H1 (cell line): ENCODE data around the gene SLC6A17. TPM values are rescaled to one million over a fixed set of nuclear protein-coding genes. Genes with fewer than 3 reads are reported as not detected.

Experiments
- CTCF ChIA-PET: fragments of 300-600 bp; sonication (Branson Sonifier 250); formaldehyde crosslinking; loops from one replicate; lab custom pipeline; 2021; ENCODE audit not compliant: partially characterized antibody; lab: Charles Lee
- POLR2A ChIA-PET: fragments of 300-600 bp; sonication (Branson Sonifier 250); formaldehyde crosslinking; loops from one replicate; lab custom pipeline; 2021; ENCODE audit warnings: inconsistent platforms; ENCODE audit not compliant: partially characterized antibody; lab: Charles Lee
- DNase-seq, 2 experiments: peaks; one replicate each; pipeline versions ENCODE4 v3.0.0 to v3.0.0-alpha.2; 2010 to 2022; ENCODE audit warnings: low spot score in 2 of 2, low read depth in 1 of 2, mixed read lengths in 1 of 2
- FAIRE-seq: peaks from 2 replicates; lab custom pipeline; 2011; peaks lifted over from hg19 to GRCh38; lab: Jason Lieb, UNC
- H2AFZ ChIP-seq: 2 replicates; pipeline ENCODE4 v1.8.1; 2012; ENCODE audit warnings: low read length, inconsistent platforms
- H2AK5ac ChIP-seq: 2 replicates; pipeline ENCODE4 v1.6.1; 2013; ENCODE audit warnings: low read depth, low read length
- H2BK120ac ChIP-seq: replicated peaks from 2 replicates; pipeline ENCODE3; 2013; ENCODE audit warnings: low read depth, low read length, inconsistent platforms
- H2BK12ac ChIP-seq: 2 replicates; pipeline ENCODE4 v1.6.1; 2013; ENCODE audit warnings: low read depth, low read length
- H2BK15ac ChIP-seq: 2 replicates; pipeline ENCODE4 v1.6.1; 2013; ENCODE audit warnings: low read length
- H2BK20ac ChIP-seq: 2 replicates; pipeline ENCODE4 v1.6.1; 2013; ENCODE audit warnings: low read length
- H2BK5ac ChIP-seq: 2 replicates; pipeline ENCODE4 v1.6.1; 2013; ENCODE audit warnings: low read depth, low read length
- H3K14ac ChIP-seq: 2 replicates; pipeline ENCODE4 v1.6.1; 2013; ENCODE audit warnings: inconsistent platforms; ENCODE audit not compliant: insufficient read length
- H3K18ac ChIP-seq: 2 replicates; pipeline ENCODE4 v1.6.1; 2013; ENCODE audit warnings: low read length; ENCODE audit errors: extremely low read depth
- H3K23ac ChIP-seq: 2 replicates; pipeline ENCODE4 v1.6.1; 2013; ENCODE audit warnings: inconsistent platforms; ENCODE audit not compliant: insufficient read length
- H3K23me2 ChIP-seq: 2 replicates; pipeline ENCODE4 v1.6.1; 2013; ENCODE audit warnings: low read depth, low read length
- H3K27ac ChIP-seq: 2 replicates; pipeline ENCODE4 v1.6.1; 2011; ENCODE audit warnings: low read depth, low read length, inconsistent platforms
- H3K27me3 ChIP-seq, 4 experiments: replicated peaks in 1 of 4; 1 replicate in 1 of 4; 2 replicates in 3 of 4; pipeline versions ENCODE4 v1.6.1 to v1.8.1; 2011 to 2013; ENCODE audit warnings: low read length in 3 of 4, mild to moderate bottlenecking in 3 of 4, inconsistent platforms in 2 of 4, mixed read lengths in 2 of 4, moderate library complexity in 1 of 4; ENCODE audit not compliant: control insufficient read depth in 3 of 4, insufficient read depth in 3 of 4; ENCODE audit errors: extremely low read depth in 1 of 4
- H3K36me3 ChIP-seq, 4 experiments: 2 replicates each; pipeline versions ENCODE4 v1.6.1 to v1.8.1; 2011 to 2013; ENCODE audit warnings: mild to moderate bottlenecking in 4 of 4, low read length in 3 of 4, moderate library complexity in 2 of 4, control low read depth in 1 of 4, inconsistent platforms in 1 of 4; ENCODE audit not compliant: insufficient read depth in 4 of 4, control insufficient read depth in 2 of 4
- H3K4ac ChIP-seq: replicated peaks from 2 replicates; pipeline ENCODE3; 2013; ENCODE audit warnings: low read length, low read depth, mixed read lengths, inconsistent platforms; ENCODE audit not compliant: insufficient read length
- H3K4me1 ChIP-seq, 4 experiments: replicated peaks in 1 of 4; 1 replicate in 1 of 4; 2 replicates in 3 of 4; pipeline versions ENCODE4 v1.6.1 to v1.8.1; 2011 to 2013; ENCODE audit warnings: low read length in 3 of 4, inconsistent platforms in 2 of 4, mixed read lengths in 1 of 4; ENCODE audit not compliant: insufficient read depth in 4 of 4, control insufficient read depth in 3 of 4
- H3K4me2 ChIP-seq, 2 experiments: 2 replicates each; pipeline versions ENCODE4 v1.6.1 to v1.8.1; 2011 to 2013; ENCODE audit warnings: low read depth in 2 of 2, low read length in 2 of 2, control low read depth in 1 of 2, inconsistent platforms in 1 of 2, mild to moderate bottlenecking in 1 of 2; ENCODE audit not compliant: insufficient read depth in 1 of 2
- H3K4me3 ChIP-seq, 4 experiments: fragments of 200-600, 300-600 bp in 1 of 4; sonication (generic), shearing (Covaris generic), sonication (Bioruptor Twin) in 1 of 4; 2 replicates each; pipeline versions ENCODE4 v1.5.1 to v1.8.1; 2011 to 2016; ENCODE audit warnings: low read length in 4 of 4, low read depth in 3 of 4, control low read depth in 2 of 4, inconsistent platforms in 2 of 4, mild to moderate bottlenecking in 2 of 4, mixed read lengths in 1 of 4, moderate library complexity in 1 of 4; ENCODE audit not compliant: insufficient read depth in 2 of 4; ENCODE audit errors: extremely low read depth in 1 of 4
- H3K56ac ChIP-seq: replicated peaks from 2 replicates; pipeline ENCODE3; 2013; ENCODE audit warnings: low read depth, mild to moderate bottlenecking, mixed read lengths, low read length, inconsistent platforms; ENCODE audit not compliant: insufficient read length
- H3K79me1 ChIP-seq: 2 replicates; pipeline ENCODE4 v1.6.1; 2013; ENCODE audit warnings: low read depth, low read length, control low read depth
- H3K79me2 ChIP-seq, 2 experiments: 2 replicates each; pipeline versions ENCODE4 v1.6.1 to v1.8.1; 2012 to 2013; ENCODE audit warnings: low read length in 2 of 2, mild to moderate bottlenecking in 2 of 2, inconsistent platforms in 1 of 2; ENCODE audit not compliant: insufficient read depth in 2 of 2, control insufficient read depth in 1 of 2
- H3K9ac ChIP-seq, 4 experiments: replicated peaks in 1 of 4; 1 replicate in 1 of 4; 2 replicates in 3 of 4; pipeline versions ENCODE4 v1.6.1 to v1.8.1; 2011 to 2013; ENCODE audit warnings: low read depth in 3 of 4, low read length in 3 of 4, control low read depth in 2 of 4, mild to moderate bottlenecking in 2 of 4, moderate library complexity in 2 of 4, inconsistent platforms in 1 of 4; ENCODE audit errors: extremely low read depth in 1 of 4
- H3K9me3 ChIP-seq, 2 experiments: 2 replicates each; pipeline versions ENCODE4 v1.6.1 to v1.8.1; 2012 to 2013; ENCODE audit warnings: mild to moderate bottlenecking in 2 of 2, moderate library complexity in 2 of 2, control low read depth in 1 of 2, inconsistent platforms in 1 of 2, low read depth in 1 of 2, low read length in 1 of 2, mixed read lengths in 1 of 2; ENCODE audit not compliant: insufficient read depth in 2 of 2
- H4K20me1 ChIP-seq, 2 experiments: replicated peaks in 1 of 2; 2 replicates each; pipeline versions ENCODE3 to v1.8.1; 2011 to 2013; ENCODE audit warnings: inconsistent platforms in 2 of 2, low read length in 2 of 2, mild to moderate bottlenecking in 1 of 2; ENCODE audit not compliant: insufficient read depth in 2 of 2, control insufficient read depth in 1 of 2
- H4K5ac ChIP-seq: 2 replicates; pipeline ENCODE4 v1.6.1; 2013; ENCODE audit warnings: low read length, low read depth, mixed read lengths, inconsistent platforms; ENCODE audit not compliant: insufficient read length
- H4K8ac ChIP-seq: 2 replicates; pipeline ENCODE4 v1.8.0; 2013; ENCODE audit warnings: mild to moderate bottlenecking, moderate library complexity, low read length, inconsistent platforms; ENCODE audit not compliant: insufficient read depth; ENCODE audit errors: extremely low read depth
- H4K91ac ChIP-seq: replicated peaks from 2 replicates; pipeline ENCODE3; 2013; ENCODE audit warnings: low read length, mixed read lengths, inconsistent platforms; ENCODE audit not compliant: insufficient read length
- HDAC6 ChIP-seq: IDR thresholded peaks from one replicate; pipeline ENCODE4 v1.7.1; 2012; ENCODE audit warnings: low read depth, mild to moderate bottlenecking, inconsistent platforms, low read length, moderate library complexity
- KDM5A ChIP-seq: fragments of 200-600 bp; IDR thresholded peaks from 2 replicates; pipeline ENCODE4 v1.7.1; 2012; ENCODE audit warnings: mild to moderate bottlenecking, low read length, inconsistent platforms, mixed read lengths
- MAFK ChIP-seq: IDR thresholded peaks from 2 replicates; pipeline ENCODE4 v1.6.1; 2012; ENCODE audit warnings: low read depth, mild to moderate bottlenecking, improper control_type of control experiment, low read length
- POLR2AphosphoS5 ChIP-seq: IDR thresholded peaks from 2 replicates; pipeline ENCODE4 v1.6.1; 2011; ENCODE audit warnings: low read depth, low read length
- SP2 ChIP-seq: IDR thresholded peaks from 2 replicates; pipeline ENCODE4 v1.6.1; 2012; ENCODE audit warnings: mild to moderate bottlenecking, low read length, inconsistent platforms
- WGBS, 2 experiments: shearing (Covaris generic) in 1 of 2; methylation state at CpG; one replicate each; pipeline versions ENCODE4 v1.1.6 to v1.1.7; 2013 to 2015; ENCODE audit warnings: low lambda C conversion rate in 2 of 2, mixed read lengths in 2 of 2, inconsistent platforms in 1 of 2, low coverage in 1 of 2, missing lambda C conversion rate in 1 of 2; ENCODE audit not compliant: insufficient replicate concordance in 2 of 2, insufficient coverage in 1 of 2, insufficient read length in 1 of 2; ENCODE audit errors: extremely low coverage in 1 of 2, missing lambda C conversion rate in 1 of 2; 5-methylcytosine and 5-hydroxymethylcytosine counted together
- polyA plus RNA-seq, 7 experiments: library from polyadenylated mRNA; depleted of rRNA in 3 of 7; stranded (reverse) in 5 of 7; unstranded in 2 of 7; fragments of >200 nt in 5 of 7; fragments of 200-250 nt in 2 of 7; gene quantifications; 1 replicate in 5 of 7; 2 replicates in 1 of 7; 4 replicates in 1 of 7; pipeline versions ENCODE4 v1.2.1 to v1.2.3, GENCODE V29; 2011 to 2013; ENCODE audit warnings: missing spikeins in 2 of 7, mixed read lengths in 2 of 7
- total RNA-seq: library from RNA; stranded (reverse); fragmentation: NEBNext Ultra II Directional; extraction: Animal tissue kit (Norgen Biotek cat#: 25700); gene quantifications from 2 replicates; pipeline ENCODE4 v1.2.1, GENCODE V29; 2021
- TF ChIP-seq, protein P1 (sequence below): IDR thresholded peaks from 2 replicates; pipeline ENCODE4 v1.6.1; 2012; ENCODE audit warnings: inconsistent platforms

Gene SLC6A17
- total and polyA plus RNA-seq, 2 of the 8 experiments (the other 6 are each of a cell fraction or from before 2014, with no cell fraction given): 0.15 to 0.28 TPM

DNA sequence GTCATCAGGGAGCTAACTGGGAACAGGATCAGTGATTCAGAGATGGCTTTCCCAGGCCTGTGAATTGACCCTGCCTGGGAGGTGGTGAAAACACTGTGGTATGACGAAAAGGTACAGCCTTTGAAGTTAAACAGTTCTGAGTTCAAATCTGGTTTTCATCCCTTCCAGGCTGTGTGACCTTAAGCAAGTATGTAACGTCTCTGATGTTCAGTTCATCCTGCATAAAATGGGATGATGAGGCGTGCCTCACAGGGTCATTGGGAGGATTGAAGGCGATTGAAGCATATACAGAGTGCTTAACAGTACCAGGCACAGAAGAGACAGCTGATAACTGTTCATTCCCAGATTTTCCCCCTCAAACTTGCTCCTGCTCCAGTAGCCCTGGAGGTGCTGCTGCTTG is 70.8 kb downstream of the SLC6A17 start:
- CTCF ChIA-PET: interaction anchor here (2.0 kb wide), 1 partner anchor 92 kb away, joined by 9 read pairs; no protein-coding TSS in a partner anchor
- H2AFZ ChIP-seq: no peak overlapping the region
- H2BK12ac ChIP-seq: no peak overlapping the region
- H3K23me2 ChIP-seq: no peaks in the 10 kb centered on the region
- peaks cover 0 to 18% of the 10 kb centered on the region in 2 experiments for H4K20me1 ChIP-seq
- H3K27me3 ChIP-seq: no peaks in the 10 kb centered on the region
- DNase-seq (no peak), FAIRE-seq (no peak)
- H3K9ac ChIP-seq: no peak overlapping the region
- H4K8ac ChIP-seq: no peak overlapping the region
- no peaks in the 10 kb centered on the region; a peak in 1 of 7 replicates for H3K4me1 ChIP-seq
- no peak overlapping the region for H3K4me3 ChIP-seq
- H3K14ac ChIP-seq: no peak overlapping the region
- POLR2A ChIA-PET: no interaction called here
- no peaks in the 10 kb centered on the region for H3K36me3 ChIP-seq
- H3K18ac ChIP-seq: no peak overlapping the region
- no peak overlapping the region for H2BK5ac ChIP-seq
- H2BK15ac ChIP-seq: no peak overlapping the region
- H2BK120ac ChIP-seq: no peak overlapping the region
- TF ChIP-seq MAFK (no peak), SP2 (no peak), POLR2AphosphoS5 (no peak), HDAC6 (no peak), KDM5A (no peak)
- TF ChIP-seq, protein P1, sequence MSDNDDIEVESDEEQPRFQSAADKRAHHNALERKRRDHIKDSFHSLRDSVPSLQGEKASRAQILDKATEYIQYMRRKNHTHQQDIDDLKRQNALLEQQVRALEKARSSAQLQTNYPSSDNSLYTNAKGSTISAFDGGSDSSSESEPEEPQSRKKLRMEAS: no peak
- no peak overlapping the region for H4K91ac ChIP-seq
- H3K23ac ChIP-seq: no peak overlapping the region
- no peak overlapping the region for H3K56ac ChIP-seq
- no peaks in the 10 kb centered on the region for H3K9me3 ChIP-seq
- no peak overlapping the region for H3K4me2 ChIP-seq
- no peaks in the 10 kb centered on the region for H3K79me2 ChIP-seq
- no peak overlapping the region for H3K27ac ChIP-seq
- H2BK20ac ChIP-seq: no peak overlapping the region
- no peak overlapping the region for H2AK5ac ChIP-seq
- no peaks in the 10 kb centered on the region; the same call in none of the 2 replicates for H3K79me1 ChIP-seq
- no peak overlapping the region for H3K4ac ChIP-seq
- H4K5ac ChIP-seq: no peak overlapping the region
- WGBS, 2 experiments: 82% methylated on average over 4 of the region's 4 CpGs; no CpG with 5 or more reads in 1 of the 2 experiments
